ENCODE data around the gene BMPR1A. TPM values are rescaled to one million over a fixed set of nuclear protein-coding genes. Genes with fewer than 3 reads are reported as not detected.
A peak's percentile ranks its signal among the peaks of the same experiment; 100 is the strongest.
"Not testable (repeated sequence)": the region's sequence is repeated elsewhere in the genome, so short reads cannot be mapped to it uniquely, and the experiment has no call there.

BMPR1A gene
- total and polyA plus RNA-seq, 12 donors = 4.4 to 55.9 (median 27.0) TPM

- 95 to 100% (median 98%) methylated on average over 1 of the region's 1 CpG for WGBS, 4 donors
- Histone ChIP-seq H3K9me3 (replicated peaks in 1 of 3) (no peaks in the 10 kb centered on the region), H3K36me3 (replicated peaks in 1 of 2) (no peaks in the 10 kb centered on the region), H3K27me3 (no peaks in the 10 kb centered on the region), H3K27ac (no peak overlapping the region), H3K4me3 (no peak overlapping the region), H3K4me1 (replicated peaks in 1 of 2) (peaks cover 6 to 19% of the 10 kb centered on the region in 2 donors)
- DNase-seq = no peak
- intact Hi-C loops (cut with DNase I) = no loop called here
- no peak for TF ChIP-seq POLR2A (IDR thresholded peaks at IDR 0.05)
- TF ChIP-seq CTCF (IDR thresholded peaks at IDR 0.05) = no peak
Observed at GRCh38 chr10:86861351-86861750, 104.9 kb downstream of the BMPR1A start.

- DNase-seq = no peak
- Histone ChIP-seq H3K36me3 (replicated peaks in 1 of 2) (no peaks in the 10 kb centered on the region), H3K4me3 (no peak overlapping the region), H3K27me3 (no peaks in the 10 kb centered on the region), H3K9me3 (replicated peaks in 1 of 3) (no peaks in the 10 kb centered on the region), H3K27ac (no peak overlapping the region), H3K4me1 (replicated peaks in 1 of 2) (peaks cover 6 to 19% of the 10 kb centered on the region in 2 donors)
- TF ChIP-seq POLR2A (IDR thresholded peaks at IDR 0.05) = no peak
- TF ChIP-seq CTCF (IDR thresholded peaks at IDR 0.05) = no peak
- 81 to 90% (median 87%) methylated on average over 3 of the region's 3 CpGs for WGBS, 4 donors
- intact Hi-C loops (cut with DNase I) = no loop called here
Observed at GRCh38 chr10:86862373-86862772, 106.0 kb downstream of the BMPR1A start.

- Histone ChIP-seq H3K4me1 (replicated peaks in 1 of 2) (peaks cover 6 to 19% of the 10 kb centered on the region in 2 donors), H3K27me3 (no peaks in the 10 kb centered on the region), H3K4me3 (no peak overlapping the region), H3K27ac (no peak overlapping the region), H3K36me3 (replicated peaks in 1 of 2) (no peaks in the 10 kb centered on the region), H3K9me3 (replicated peaks in 1 of 3) (no peaks in the 10 kb centered on the region)
- TF ChIP-seq CTCF (IDR thresholded peaks at IDR 0.05) (no peak), POLR2A (IDR thresholded peaks at IDR 0.05) (no peak)
- 90 to 95% (median 91%) methylated on average over 7 of the region's 7 CpGs for WGBS, 4 donors
- no peak for DNase-seq
- intact Hi-C loops (cut with DNase I) = no loop called here
Observed at GRCh38 chr10:86862786-86863483, 106.5 kb downstream of the BMPR1A start.

- no peak overlapping the region for H3K4me3 ChIP-seq
- no peaks in the 10 kb centered on the region for H3K36me3 ChIP-seq (replicated peaks in 1 of 2)
- H3K4me1 ChIP-seq (replicated peaks in 1 of 2) = peaks cover 6 to 24% of the 10 kb centered on the region in 2 donors
- TF ChIP-seq POLR2A (IDR thresholded peaks at IDR 0.05) (no peak), CTCF (IDR thresholded peaks at IDR 0.05) (no peak)
- no peak overlapping the region for H3K27ac ChIP-seq
- intact Hi-C loops (cut with DNase I) = no loop called here
- peak in 1 of 7 donors; percentile 8 for DNase-seq
- no peaks in the 10 kb centered on the region for H3K27me3 ChIP-seq
- H3K9me3 ChIP-seq (replicated peaks in 1 of 3) = no peaks in the 10 kb centered on the region
- 54 to 71% (median 67%) methylated on average over 3 of the region's 3 CpGs for WGBS, 4 donors
Observed at GRCh38 chr10:86863484-86863842, 107.0 kb downstream of the BMPR1A start.

- H3K9me3 ChIP-seq (replicated peaks in 1 of 3); H3K27ac ChIP-seq; DNase-seq; H3K27me3 ChIP-seq; intact Hi-C loops (cut with DNase I); H3K4me3 ChIP-seq; H3K36me3 ChIP-seq (replicated peaks in 1 of 2): not testable (repeated sequence)
- 92 to 97% (median 94%) methylated on average over 11 of the region's 11 CpGs for WGBS, 4 donors
- peaks cover 6 to 30% of the 10 kb centered on the region in 2 donors for H3K4me1 ChIP-seq (replicated peaks in 1 of 2)
Observed at GRCh38 chr10:86865011-86865811, 108.8 kb downstream of the BMPR1A start.
